Upper lobe of left lung (tissue), 6 donors: ENCODE data around the gene IFIH1. TPM values are rescaled to one million over a fixed set of nuclear protein-coding genes. Genes with fewer than 3 reads are reported as not detected.

Experiments
- ATAC-seq, 2 donors: fragments of 200-7000 bp; cut with Tn5 transposase; one replicate each; pipeline ENCODE4 v1.9.1; 2022; ENCODE audit warnings: mild to moderate bottlenecking in 2 of 2, moderate library complexity in 2 of 2; ENCODE audit not compliant: low FRiP score in 2 of 2
- DNase-seq, 2 donors: peaks; one replicate each; pipeline ENCODE4 v3.0.0-alpha.2; 2019 to 2020
- H3K27ac ChIP-seq, 4 donors: fragments of 200-600 bp; sonication (generic); one replicate each; pipeline ENCODE4 v1.5.1; 2016 to 2019
- H3K27me3 ChIP-seq, 4 donors: fragments of 200-600 bp; sonication (generic); one replicate each; pipeline ENCODE4 v1.5.1; 2017 to 2019
- H3K36me3 ChIP-seq, 4 donors: fragments of 200-600 bp; sonication (generic); one replicate each; pipeline ENCODE4 v1.5.1; 2016 to 2019
- H3K4me1 ChIP-seq, 4 donors: fragments of 200-600 bp; sonication (generic); one replicate each; pipeline ENCODE4 v1.5.1; 2018 to 2019
- H3K4me3 ChIP-seq, 4 donors: fragments of 200-600 bp; sonication (generic); one replicate each; pipeline ENCODE4 v1.5.1; 2017 to 2019; ENCODE audit warnings: mild to moderate bottlenecking in 2 of 4, moderate library complexity in 1 of 4
- H3K9me3 ChIP-seq, 4 donors: fragments of 200-600 bp; sonication (generic); one replicate each; pipeline ENCODE4 v1.5.1; 2018 to 2019
- CTCF ChIP-seq, 6 experiments: fragments of 450-650 bp in 4 of 6; fragments of 200-600 bp in 2 of 6; sonication (generic) in 2 of 6; IDR thresholded peaks; one replicate each; pipeline ENCODE4 v1.5.1; 2016 to 2019; ENCODE audit warnings: antibody characterized with exemption in 6 of 6
- EP300 ChIP-seq, 4 donors: sonication (generic); formaldehyde crosslinking; IDR thresholded peaks; one replicate each; pipeline ENCODE4 v1.5.1; 2017; ENCODE audit warnings: antibody characterized with exemption in 4 of 4, control low read depth in 2 of 4
- POLR2A ChIP-seq, 4 donors: fragments of 450-650 bp; IDR thresholded peaks; one replicate each; pipeline ENCODE4 v1.5.1; 2016 to 2017; ENCODE audit warnings: antibody characterized with exemption in 4 of 4, mild to moderate bottlenecking in 2 of 4
- POLR2AphosphoS5 ChIP-seq, 2 donors: sonication (generic); formaldehyde crosslinking; IDR thresholded peaks; one replicate each; pipeline ENCODE4 v1.5.1; 2017; ENCODE audit warnings: antibody characterized with exemption in 2 of 2
- WGBS, 2 donors: methylation state at CpG; one replicate each; pipeline ENCODE4 v1.1.5; 2017 to 2018; 5-methylcytosine and 5-hydroxymethylcytosine counted together
- total RNA-seq, 6 donors: library from RNA; depleted of rRNA in 4 of 6; stranded (reverse); fragments of >200 nt in 4 of 6; gene quantifications; one replicate each; pipeline versions ENCODE4 v1.1.0 to v1.2.1, GENCODE V29; 2016 to 2021
- donor health status: DM: no; HTN: no; CAD: no; lungs with moderate emphysema.
- donor health status: DM: no; HTN: yes; CAD: no; lungs with severe emphysema.

Gene IFIH1
- total RNA-seq, 6 donors from 2014 or later = 21.0 to 47.2 (median 28.5) TPM

GRCh38 chr2:162258686-162259085, 59.8 kb downstream of the IFIH1 start:
- 78 to 81% methylated on average over 2 of the region's 2 CpGs for WGBS, 2 donors
- DNase-seq (no peak), ATAC-seq (peak in 1 of 2 donors; percentile 45)
- Histone ChIP-seq H3K4me3 (no peak overlapping the region), H3K4me1 (peaks cover 8 to 18% (median 11%) of the 10 kb centered on the region in 4 donors), H3K27me3 (no peaks in the 10 kb centered on the region), H3K36me3 (no peaks in the 10 kb centered on the region), H3K27ac (no peak overlapping the region), H3K9me3 (no peaks in the 10 kb centered on the region)
- no peak for TF ChIP-seq POLR2AphosphoS5 (IDR thresholded peaks at IDR 0.05)
- TF ChIP-seq CTCF (IDR thresholded peaks at IDR 0.05) = no peak
- no peak for TF ChIP-seq POLR2A (IDR thresholded peaks at IDR 0.05)
- TF ChIP-seq EP300 (IDR thresholded peaks at IDR 0.05) = no peak

GRCh38 chr2:162258169-162258568, 60.3 kb downstream of the IFIH1 start:
- DNase-seq = no peak
- Histone ChIP-seq H3K27ac (no peak overlapping the region), H3K9me3 (no peaks in the 10 kb centered on the region), H3K27me3 (no peaks in the 10 kb centered on the region), H3K4me3 (no peak overlapping the region), H3K36me3 (no peaks in the 10 kb centered on the region), H3K4me1 (peaks cover 8 to 18% (median 11%) of the 10 kb centered on the region in 4 donors)
- ATAC-seq = no peak
- WGBS, 2 donors = 76 to 85% methylated on average over 4 of the region's 4 CpGs
- TF ChIP-seq EP300 (IDR thresholded peaks at IDR 0.05) (no peak), CTCF (IDR thresholded peaks at IDR 0.05) (peak in 1 of 6 experiments; percentile 9)

- peaks cover 8 to 18% (median 11%) of the 10 kb centered on the region in 4 donors for H3K4me1 ChIP-seq
- TF ChIP-seq EP300 (IDR thresholded peaks at IDR 0.05) (no peak), CTCF (IDR thresholded peaks at IDR 0.05) (no peak), POLR2AphosphoS5 (IDR thresholded peaks at IDR 0.05) (no peak), POLR2A (IDR thresholded peaks at IDR 0.05) (no peak)
- 24 to 27% methylated on average over 1 of the region's 1 CpG for WGBS, 2 donors
- DNase-seq (no peak), ATAC-seq (peak in 1 of 2 donors; percentile 29)
- H3K36me3 ChIP-seq = no peaks in the 10 kb centered on the region
- no peak overlapping the region for H3K4me3 ChIP-seq
- no peak overlapping the region for H3K27ac ChIP-seq
- no peaks in the 10 kb centered on the region for H3K9me3 ChIP-seq
- H3K27me3 ChIP-seq = no peaks in the 10 kb centered on the region
Measured at GRCh38 chr2:162257425-162257824, 61.1 kb downstream of the IFIH1 start.

GRCh38 chr2:162256591-162256991, 61.9 kb downstream of the IFIH1 start:
- TF ChIP-seq EP300 (IDR thresholded peaks at IDR 0.05) (no peak), POLR2A (IDR thresholded peaks at IDR 0.05) (no peak), POLR2AphosphoS5 (IDR thresholded peaks at IDR 0.05) (no peak), CTCF (IDR thresholded peaks at IDR 0.05) (no peak)
- peak overlapping the region in 1 of 4 donors; percentile 39 for H3K27ac ChIP-seq
- no peaks in the 10 kb centered on the region for H3K9me3 ChIP-seq
- WGBS, 2 donors = 61 to 70% methylated on average over 2 of the region's 2 CpGs
- H3K27me3 ChIP-seq = no peaks in the 10 kb centered on the region
- H3K4me1 ChIP-seq = peaks cover 3 to 11% (median 6%) of the 10 kb centered on the region in 4 donors
- H3K36me3 ChIP-seq = no peaks in the 10 kb centered on the region
- ATAC-seq (peak in 1 of 2 donors; percentile 38), DNase-seq (no peak)
- H3K4me3 ChIP-seq = no peak overlapping the region

- no peaks in the 10 kb centered on the region for H3K27me3 ChIP-seq
- H3K36me3 ChIP-seq = no peaks in the 10 kb centered on the region
- no peak overlapping the region for H3K4me3 ChIP-seq
- TF ChIP-seq EP300 (IDR thresholded peaks at IDR 0.05) (no peak), POLR2AphosphoS5 (IDR thresholded peaks at IDR 0.05) (no peak), CTCF (IDR thresholded peaks at IDR 0.05) (no peak), POLR2A (IDR thresholded peaks at IDR 0.05) (no peak)
- no peak for ATAC-seq
- no peaks in the 10 kb centered on the region for H3K4me1 ChIP-seq
- no peaks in the 10 kb centered on the region for H3K9me3 ChIP-seq
- WGBS, 2 donors = 51 to 95% methylated on average over 2 of the region's 2 CpGs
- no peak overlapping the region for H3K27ac ChIP-seq
- no peak for DNase-seq
Measured at GRCh38 chr2:162254236-162254871, 64.1 kb downstream of the IFIH1 start.
